HCT116 (cell line): ENCODE results near the gene CDK13. TPM values are rescaled to one million over a fixed set of nuclear protein-coding genes. Genes with fewer than 3 reads are reported as not detected.

ENCODE experiments used
- ATAC-seq: fragments of 200-7000 bp; cut with Tn5 transposase; 2 replicates; pipeline ENCODE4 v1.9.1; 2020; ENCODE audit warnings: mild to moderate bottlenecking, moderate library complexity
- BruUV-seq: library from RNA; stranded (reverse); fragments of 400-500 nt; replicated peaks from 2 replicates; lab custom pipeline; 2021; lab: Mats Ljungman, UMichigan
- CTCF ChIA-PET: fragments of 300-600 bp; sonication (Branson Sonifier 250); formaldehyde crosslinking; loops from one replicate; lab custom pipeline; 2021; ENCODE audit warnings: antibody characterized with exemption; lab: Charles Lee
- POLR2A ChIA-PET: fragments of 300-600, 350-600 bp; sonication (Branson Sonifier 250); formaldehyde crosslinking; loops from one replicate; lab custom pipeline; 2021; ENCODE audit warnings: antibody characterized with exemption; lab: Charles Lee
- RAD21 ChIA-PET, 2 experiments: fragments of 300-600 bp; sonication (Branson Sonifier 250); formaldehyde crosslinking; loops; one replicate each; lab custom pipeline; 2023; ENCODE audit warnings: low total read pairs in 2 of 2; ENCODE audit not compliant: uncharacterized antibody in 2 of 2, unreplicated experiment in 2 of 2, low non-redundant PET in 1 of 2; lab: Charles Lee
- DNase-seq: peaks from one replicate; pipeline ENCODE4 v3.0.0-alpha.2; 2010; ENCODE audit warnings: low read depth, low spot score
- H2AFZ ChIP-seq: fragments of 200-600 bp; shearing (Covaris generic), sonication (generic); 2 replicates; pipeline ENCODE4 v1.6.1; 2017; ENCODE audit warnings: low read depth, mixed run types, mixed read lengths, antibody characterized with exemption, low read length; ENCODE audit not compliant: poor library complexity, severe bottlenecking
- H3K27ac ChIP-seq: 2 replicates; pipeline ENCODE4 v1.5.1; 2012; ENCODE audit warnings: low read depth, low read length
- H3K27me3 ChIP-seq: fragments of 200-600 bp; sonication (generic); 2 replicates; pipeline ENCODE4 v1.6.1; 2016; ENCODE audit warnings: mixed run types, low read length, mixed read lengths; ENCODE audit not compliant: insufficient read depth
- H3K36me3 ChIP-seq, 2 experiments: fragments of 200-500 bp in 1 of 2; fragments of 200-600 bp in 1 of 2; sonication (Bioruptor generic) in 1 of 2; sonication (generic) in 1 of 2; 2 replicates each; pipeline versions ENCODE4 v1.5.1 to v1.6.1; 2014 to 2016; ENCODE audit warnings: low read length in 2 of 2, inconsistent platforms in 1 of 2, mixed read lengths in 1 of 2, mixed run types in 1 of 2; ENCODE audit not compliant: insufficient read depth in 2 of 2, control insufficient read depth in 1 of 2
- H3K4me1 ChIP-seq, 2 experiments: fragments of 200-600 bp in 1 of 2; sonication (generic) in 1 of 2; 2 replicates each; pipeline versions ENCODE4 v1.5.1 to v1.6.1; 2012 to 2017; ENCODE audit warnings: low read length in 2 of 2, inconsistent platforms in 1 of 2, mild to moderate bottlenecking in 1 of 2, mixed read lengths in 1 of 2, mixed run types in 1 of 2, moderate library complexity in 1 of 2; ENCODE audit not compliant: insufficient read depth in 2 of 2, control insufficient read depth in 1 of 2
- H3K4me2 ChIP-seq: fragments of 200-600 bp; sonication (generic); 2 replicates; pipeline ENCODE4 v1.6.1; 2017; ENCODE audit warnings: mixed run types, low read length, mixed read lengths
- H3K4me3 ChIP-seq, 2 experiments: fragments of 200-600 bp in 1 of 2; sonication (generic) in 1 of 2; replicated peaks in 1 of 2; 2 replicates each; pipeline ENCODE4 v1.5.1; 2011 to 2016; ENCODE audit warnings: low read length in 2 of 2, control low read depth in 1 of 2, low read depth in 1 of 2, mild to moderate bottlenecking in 1 of 2, mixed read lengths in 1 of 2, mixed run types in 1 of 2
- H3K79me2 ChIP-seq: fragments of 200-600 bp; sonication (generic); 2 replicates; pipeline ENCODE4 v1.6.1; 2017; ENCODE audit warnings: mild to moderate bottlenecking, mixed run types, low read length, moderate library complexity, mixed read lengths; ENCODE audit not compliant: insufficient read depth
- H3K9ac ChIP-seq: fragments of 200-600 bp; sonication (generic); 2 replicates; pipeline ENCODE4 v1.6.1; 2016; ENCODE audit warnings: low read length, mixed read lengths
- H3K9me2 ChIP-seq: fragments of 200-600 bp; sonication (generic), shearing (Covaris generic); 2 replicates; pipeline ENCODE4 v1.6.1; 2017; ENCODE audit warnings: mixed run types, mild to moderate bottlenecking, moderate library complexity; ENCODE audit not compliant: insufficient read depth
- H3K9me3 ChIP-seq, 2 experiments: fragments of 200-500 bp in 1 of 2; fragments of 200-600 bp in 1 of 2; sonication (Bioruptor generic) in 1 of 2; sonication (generic) in 1 of 2; 2 replicates each; pipeline ENCODE4 v1.6.1; 2014 to 2017; ENCODE audit warnings: low read length in 2 of 2, mixed read lengths in 2 of 2, inconsistent platforms in 1 of 2, low read depth in 1 of 2, mild to moderate bottlenecking in 1 of 2, mixed run types in 1 of 2, moderate library complexity in 1 of 2; ENCODE audit not compliant: control insufficient read depth in 1 of 2, insufficient read depth in 1 of 2
- H4K20me1 ChIP-seq: fragments of 200-600 bp; sonication (generic), shearing (Covaris generic); 2 replicates; pipeline ENCODE4 v1.6.1; 2017; ENCODE audit warnings: mixed run types, mild to moderate bottlenecking, moderate library complexity; ENCODE audit not compliant: insufficient read depth
- CBX3 ChIP-seq: IDR thresholded peaks from 2 replicates; pipeline ENCODE4 v1.6.1; 2012; ENCODE audit warnings: low read depth
- CEBPB ChIP-seq: IDR thresholded peaks from 2 replicates; pipeline ENCODE4 v1.6.1; 2012; ENCODE audit warnings: low read depth
- EGR1 ChIP-seq: IDR thresholded peaks from 2 replicates; pipeline ENCODE4 v1.6.1; 2012; ENCODE audit warnings: low read depth
- ELF1 ChIP-seq: IDR thresholded peaks from 2 replicates; pipeline ENCODE4 v1.6.1; 2012; ENCODE audit warnings: low read depth, borderline replicate concordance
- EZH2phosphoT487 ChIP-seq: fragments of 200-600 bp; IDR thresholded peaks from 2 replicates; pipeline ENCODE4 v1.6.1; 2018; ENCODE audit warnings: antibody characterized with exemption, borderline replicate concordance
- JUND ChIP-seq: IDR thresholded peaks from 2 replicates; pipeline ENCODE4 v1.6.1; 2012
- MAX ChIP-seq: IDR thresholded peaks from 2 replicates; pipeline ENCODE4 v1.6.1; 2012
- POLR2A ChIP-seq: IDR thresholded peaks from 2 replicates; pipeline ENCODE4 v1.7.0; 2011; ENCODE audit warnings: borderline replicate concordance; ENCODE audit not compliant: insufficient read depth, insufficient read length; ENCODE audit errors: extremely low read depth
- REST ChIP-seq: IDR thresholded peaks from 2 replicates; pipeline ENCODE4 v1.6.1; 2012; ENCODE audit warnings: low read depth
- TCF7L2 ChIP-seq: IDR thresholded peaks from 2 replicates; pipeline ENCODE4 v1.7.0; 2011; ENCODE audit warnings: borderline replicate concordance, inconsistent platforms; ENCODE audit not compliant: insufficient read depth, insufficient read length; ENCODE audit errors: extremely low read depth
- YY1 ChIP-seq: IDR thresholded peaks from 2 replicates; pipeline ENCODE4 v1.6.1; 2011; ENCODE audit warnings: low read length, low read depth, moderate library complexity, mild to moderate bottlenecking; ENCODE audit not compliant: insufficient replicate concordance; ENCODE audit errors: extremely low read depth
- ZFX ChIP-seq: fragments of 450-650 bp; IDR thresholded peaks from 2 replicates; pipeline ENCODE4 v1.6.1; 2017
- intact Hi-C: fragments of 100-400 bp; cut with micrococcal nuclease; formaldehyde crosslinking; loops from 2 replicates; pipeline ENCODE4 v1.10.0; 2022
- total RNA-seq: library from RNA; stranded (reverse); gene quantifications from one replicate; pipeline ENCODE4 v1.2.1, GENCODE V29; 2021; ENCODE audit not compliant: unreplicated experiment

Gene CDK13
- total RNA-seq, 1 experiment from 2014 or later = 28.8 TPM

- H3K27me3 ChIP-seq = no peaks in the 10 kb centered on the region
- H3K79me2 ChIP-seq = peaks cover 83% of the 10 kb centered on the region
- ChIA-PET CTCF (no interaction called here), RAD21 (no interaction called here), POLR2A (no interaction called here)
- DNase-seq (no peak), ATAC-seq (no peak)
- intact Hi-C loops = no loop called here
- no peaks in the 10 kb centered on the region for H3K9me2 ChIP-seq
- peaks cover 11% of the 10 kb centered on the region; the same call in 1 of the 2 replicates for H4K20me1 ChIP-seq
- H3K27ac ChIP-seq = no peak overlapping the region
- H3K9me3 ChIP-seq = no peaks in the 10 kb centered on the region
- no peak overlapping the region for H2AFZ ChIP-seq
- H3K9ac ChIP-seq = no peak overlapping the region
- H3K36me3 ChIP-seq = no peaks in the 10 kb centered on the region
- BruUV-seq = no TSS peak
- no peaks in the 10 kb centered on the region for H3K4me1 ChIP-seq
- H3K4me3 ChIP-seq = no peak overlapping the region
- H3K4me2 ChIP-seq = no peak overlapping the region
- no peak for TF ChIP-seq YY1
- TF ChIP-seq ELF1 = no peak
- no peak for TF ChIP-seq EGR1
- TF ChIP-seq JUND = no peak
- no peak for TF ChIP-seq POLR2A
- TF ChIP-seq REST = no peak
- TF ChIP-seq CBX3 = no peak
- TF ChIP-seq ZFX = no peak
- TF ChIP-seq EZH2phosphoT487 = no peak
- no peak for TF ChIP-seq MAX
- TF ChIP-seq CEBPB = no peak
- TF ChIP-seq TCF7L2 = no peak
- TF ChIP-seq, all 23 proteins: peak for 0
Measured at GRCh38 chr7:39978230-39978934, 28.3 kb downstream of the CDK13 start.
